NOMO-1 (cell line): Measurements from ENCODE around the gene SACS.

Source experiments
- DNase-seq, 2 experiments: peaks; one replicate each; lab custom pipeline; 2025; ENCODE audit not compliant: unreplicated experiment in 2 of 2; lab: John Stamatoyannopoulos, UW

SACS gene

DNA sequence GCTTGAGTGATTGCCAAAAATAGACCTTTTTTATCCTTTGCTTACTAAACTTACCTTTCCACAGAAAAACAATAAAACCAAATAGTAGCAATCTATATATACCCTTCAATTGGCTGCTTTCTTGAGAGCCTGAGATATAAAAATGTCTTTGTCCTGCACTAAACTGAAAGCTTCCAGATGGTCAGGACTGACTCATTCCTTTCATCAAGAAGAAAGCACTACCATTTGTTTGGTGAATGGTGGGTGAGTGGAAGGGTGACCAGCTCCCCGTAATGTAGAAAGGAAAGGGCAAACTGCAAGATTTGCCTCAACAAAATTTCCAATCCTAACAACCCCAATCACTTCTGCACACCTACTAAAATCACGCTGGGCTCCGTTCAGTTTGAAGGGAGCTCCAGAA is 67.8 kb downstream of the SACS start:
- DNase-seq, result no peak

GRCh38 chr13:23359882-23360281 is 73.6 kb downstream of the SACS start:
- DNase-seq, result no peak

- no peak for DNase-seq
Observed at GRCh38 chr13:23357349-23357748, 76.2 kb downstream of the SACS start.

DNA sequence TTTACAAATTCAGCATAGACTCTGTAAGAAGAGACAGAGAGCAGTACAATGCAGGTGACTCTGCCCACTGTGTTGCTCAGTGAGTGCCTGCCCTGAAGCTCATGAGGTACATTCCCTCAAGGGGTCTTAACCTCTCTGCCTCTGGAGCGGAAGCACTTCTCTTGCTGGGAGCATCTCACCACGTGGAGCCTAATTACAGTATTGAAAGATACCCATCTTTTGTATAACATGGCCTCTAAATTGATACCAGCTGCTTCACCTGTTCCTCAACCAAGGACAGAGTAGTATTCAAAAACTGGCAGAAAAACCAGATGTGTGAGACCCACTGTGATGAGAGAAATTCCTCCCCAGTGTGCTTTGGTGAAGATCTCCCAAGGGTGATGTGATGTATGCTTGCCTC is 77.1 kb downstream of the SACS start:
- DNase-seq, result no peak

DNA sequence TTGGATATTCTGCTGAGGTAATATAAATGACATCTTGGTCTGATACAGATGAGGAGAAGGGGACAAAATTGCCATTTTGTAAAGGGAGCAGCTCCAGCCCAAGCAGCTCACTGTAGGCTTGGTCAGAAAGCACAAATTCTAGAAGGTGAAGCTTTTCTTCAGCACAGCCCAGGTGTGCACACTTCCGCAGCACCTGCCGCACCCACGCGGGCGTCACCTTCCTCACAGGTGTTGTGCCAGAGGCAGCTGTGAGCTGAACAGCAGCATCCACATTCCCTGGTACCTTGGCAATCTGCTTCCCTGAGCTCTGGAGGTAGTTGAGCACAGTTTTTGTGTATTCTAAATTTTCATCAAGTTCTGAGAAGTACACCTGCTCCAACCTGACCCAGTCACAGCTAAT is 79.0 kb downstream of the SACS start:
- no peak for DNase-seq

- no peak for DNase-seq
Observed at GRCh38 chr13:23352161-23352560, 81.3 kb downstream of the SACS start.

- no peak for DNase-seq
Observed at GRCh38 chr13:23350009-23350408, 83.5 kb downstream of the SACS start.

- DNase-seq, result no peak
Observed at GRCh38 chr13:23349161-23349897, 84.2 kb downstream of the SACS start.

DNA sequence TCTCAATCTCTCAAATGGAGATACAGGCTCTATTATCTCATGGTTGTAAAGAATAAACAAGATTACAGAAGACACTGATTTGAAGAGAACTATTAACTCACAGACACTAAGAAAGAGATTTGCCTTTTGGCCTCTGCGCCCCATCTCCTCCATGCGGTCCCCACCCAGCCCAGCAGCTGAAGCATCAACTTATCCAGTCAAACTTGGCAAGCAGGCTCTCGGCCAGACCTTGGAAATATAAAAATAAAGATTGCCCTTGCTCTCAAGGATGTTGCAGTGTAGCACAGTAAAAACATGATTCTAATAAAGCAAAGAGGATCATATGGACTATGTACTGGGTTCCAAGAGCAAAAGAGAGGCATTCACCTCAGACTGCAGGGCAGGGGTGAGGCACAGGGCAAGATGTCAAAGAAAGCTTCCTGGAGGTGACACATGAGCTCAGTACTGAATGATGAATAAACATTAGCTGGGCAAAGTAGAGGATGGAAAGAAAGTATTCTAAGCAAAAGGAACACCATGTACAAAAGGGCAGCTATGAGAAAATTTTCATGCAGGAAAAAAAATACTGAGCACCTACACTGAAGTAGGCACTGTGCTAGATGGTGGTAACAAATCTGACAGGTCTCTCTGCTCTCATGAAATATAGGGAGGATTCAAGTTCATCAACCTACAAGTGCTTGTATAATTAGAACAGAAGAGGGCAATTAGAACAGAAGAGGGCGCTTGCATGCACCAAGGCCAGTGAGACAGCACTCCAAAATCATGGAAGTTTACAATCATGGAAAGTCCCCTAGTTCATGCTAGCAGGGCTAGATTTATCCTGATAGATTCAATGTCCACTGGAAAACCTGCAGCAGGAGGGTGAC is 85.0 kb downstream of the SACS start:
- DNase-seq, result no peak

- DNase-seq, result no peak
Observed at GRCh38 chr13:23347601-23348000, 85.9 kb downstream of the SACS start.

DNA sequence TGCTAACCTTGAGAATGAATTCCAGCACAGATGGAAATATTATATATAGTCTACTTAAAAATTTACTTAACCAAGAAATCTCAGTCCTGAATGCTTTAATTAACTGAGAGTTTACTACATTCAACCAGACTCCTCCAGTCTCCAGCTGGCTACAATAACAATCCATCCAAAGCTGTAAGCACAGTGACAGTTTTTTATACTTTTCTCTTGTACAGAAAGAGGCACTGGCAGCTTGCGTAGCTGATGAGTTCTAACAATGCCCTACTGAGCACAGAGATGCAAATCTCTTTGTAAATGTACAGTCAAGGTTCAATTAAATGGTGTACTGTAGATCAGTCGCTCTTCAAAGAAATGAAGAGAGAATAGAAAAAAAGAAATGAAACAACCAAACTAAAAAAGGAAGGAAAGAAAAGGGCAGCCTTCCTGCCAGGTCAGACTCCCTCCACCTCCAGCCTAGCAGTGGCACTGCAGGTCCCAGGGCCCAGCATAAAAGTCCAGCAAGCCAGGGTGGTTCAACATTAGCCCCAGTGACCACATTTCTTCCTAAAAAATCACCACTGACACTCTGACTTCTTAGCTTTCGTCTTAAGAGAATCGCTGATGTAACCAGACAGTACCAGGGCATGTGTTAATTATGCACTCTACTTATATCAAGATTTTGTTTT is 88.4 kb downstream of the SACS start:
- DNase-seq, result no peak

GRCh38 chr13:23339225-23339624 is 94.3 kb downstream of the SACS start:
- DNase-seq, result no peak

GRCh38 chr13:23330356-23330755 is 103.1 kb downstream of the SACS start:
- DNase-seq, result no peak

DNA sequence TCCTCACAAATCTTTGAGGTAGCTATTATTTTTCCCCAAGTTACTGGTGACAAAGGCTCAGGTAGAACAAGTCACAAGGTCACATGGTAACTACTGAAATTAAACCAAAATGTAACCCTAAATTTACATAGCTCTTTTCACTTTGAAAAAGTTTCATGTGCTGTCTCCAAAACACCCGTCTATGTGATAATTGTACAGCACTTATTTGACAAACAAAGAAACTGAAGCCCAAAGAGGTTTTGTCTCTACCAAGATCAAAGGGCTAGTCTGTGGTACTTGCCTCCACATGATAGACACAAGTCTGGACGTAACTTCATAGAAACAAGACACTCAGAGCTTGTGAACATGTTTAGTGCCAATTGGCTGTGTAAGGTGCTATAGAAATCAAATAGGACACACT is 108.3 kb downstream of the SACS start:
- DNase-seq, result no peak

DNA sequence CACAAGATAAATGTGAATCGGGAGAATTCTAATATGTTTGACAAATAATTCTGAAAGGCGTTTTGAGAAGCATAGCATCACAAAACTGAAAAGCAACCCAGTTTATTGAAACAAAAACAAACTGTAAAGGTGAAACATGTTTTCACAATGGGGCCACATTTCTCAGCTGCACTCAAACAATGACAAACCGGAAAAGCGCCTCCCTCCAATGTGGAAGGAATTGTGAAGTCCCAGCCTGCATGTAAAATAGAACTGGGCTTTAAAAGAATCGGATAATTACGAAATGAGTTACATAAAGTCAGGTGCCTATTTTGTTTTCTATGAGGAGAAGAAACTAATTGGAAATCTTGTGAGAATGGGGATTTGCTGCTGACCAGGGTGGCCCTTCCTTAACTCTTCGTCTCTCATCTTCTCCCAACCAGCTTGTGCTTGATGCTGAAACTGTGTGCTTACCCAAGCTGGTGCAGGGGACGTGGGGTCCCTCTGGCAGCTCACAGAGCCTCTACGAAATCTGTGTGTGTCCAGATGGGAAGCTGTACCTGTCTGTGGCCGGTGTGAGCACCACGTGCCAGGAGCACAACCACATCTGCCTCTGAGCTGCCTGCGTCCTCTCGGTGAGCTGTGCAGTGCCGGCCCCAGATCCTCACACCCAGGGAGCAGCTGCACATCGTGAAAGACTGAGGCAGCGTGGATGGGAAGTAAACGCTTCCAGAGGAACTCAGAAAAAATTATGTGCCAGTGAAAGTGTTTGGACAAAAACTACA is 109.4 kb downstream of the SACS start:
- DNase-seq, result no peak

- no peak for DNase-seq
Observed at GRCh38 chr13:23322353-23323336, 110.9 kb downstream of the SACS start.

- no peak for DNase-seq
Observed at GRCh38 chr13:23321535-23322241, 111.8 kb downstream of the SACS start.

GRCh38 chr13:23320926-23321534 is 112.5 kb downstream of the SACS start:
- DNase-seq, result no peak

DNA sequence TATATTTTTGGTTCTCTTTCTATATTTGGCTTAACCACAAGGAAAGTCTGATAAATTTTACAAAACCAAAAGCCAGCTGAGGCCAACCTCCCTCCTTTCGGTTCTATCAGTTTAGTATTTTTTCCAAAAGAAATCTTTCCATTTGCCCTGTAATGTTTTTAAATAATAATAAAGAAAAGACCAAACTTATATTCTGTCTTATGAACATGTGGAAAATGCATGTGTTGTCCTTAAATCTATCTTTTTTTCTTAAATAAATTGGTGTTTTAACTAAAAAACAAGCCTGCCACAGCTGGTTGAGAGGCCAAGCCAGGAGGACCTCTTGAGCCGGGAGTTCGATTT is 113.6 kb downstream of the SACS start:
- DNase-seq, result no peak
